Adrenal gland (tissue), 12 donors: ENCODE data around the gene ALKBH6. TPM values are rescaled to one million over a fixed set of nuclear protein-coding genes. Genes with fewer than 3 reads are reported as not detected.

ENCODE experiments used
- DNase-seq, 7 donors: peaks; one replicate each; pipeline ENCODE4 v3.0.0-alpha.2; 2019 to 2020
- H3K27ac ChIP-seq, 5 donors: fragments of 200-600 bp; sonication (generic) in 4 of 5; 1 replicate in 3 of 5; 2 replicates in 2 of 5; pipeline versions ENCODE4 v1.5.1 to v1.8.0; 2016 to 2020; ENCODE audit warnings: mild to moderate bottlenecking in 1 of 5
- H3K27me3 ChIP-seq: fragments of 200-600 bp; 2 replicates; pipeline ENCODE4 v1.8.0; 2021
- H3K36me3 ChIP-seq, 2 donors: fragments of 200-600 bp; replicated peaks in 1 of 2; 1 replicate in 1 of 2; 2 replicates in 1 of 2; pipeline versions ENCODE4 v1.5.1 to v1.8.0; 2018 to 2022
- H3K4me1 ChIP-seq, 2 donors: fragments of 200-600 bp; replicated peaks in 1 of 2; 1 replicate in 1 of 2; 2 replicates in 1 of 2; pipeline versions ENCODE4 v1.5.1 to v1.8.0; 2018 to 2021
- H3K4me3 ChIP-seq, 4 donors: fragments of 200-600 bp; sonication (generic) in 3 of 4; one replicate each; pipeline ENCODE4 v1.5.1; 2016 to 2018
- H3K9me3 ChIP-seq, 3 donors: fragments of 200-600 bp; sonication (generic) in 1 of 3; replicated peaks in 1 of 3; 1 replicate in 2 of 3; 2 replicates in 1 of 3; pipeline versions ENCODE4 v1.5.1 to v1.8.0; 2016 to 2021
- CTCF ChIP-seq, 6 experiments: fragments of 450-650 bp in 4 of 6; fragments of 200-600 bp in 2 of 6; sonication (generic) in 1 of 6; IDR thresholded peaks; 1 replicate in 5 of 6; 2 replicates in 1 of 6; pipeline versions ENCODE4 v1.5.1 to v1.8.0; 2016 to 2021; ENCODE audit warnings: antibody characterized with exemption in 6 of 6, mild to moderate bottlenecking in 2 of 6, moderate library complexity in 1 of 6
- POLR2A ChIP-seq, 2 donors: fragments of 450-650 bp; IDR thresholded peaks; one replicate each; pipeline ENCODE4 v1.6.1; 2017; ENCODE audit warnings: antibody characterized with exemption in 2 of 2, mild to moderate bottlenecking in 2 of 2, moderate library complexity in 1 of 2
- WGBS, 4 donors: extraction: QIAGEN DNeasy Blood & Tissue Kit in 2 of 4; methylation state at CpG; one replicate each; pipeline versions ENCODE4 v1.1.5 to v1.1.7; 2013 to 2017; 5-methylcytosine and 5-hydroxymethylcytosine counted together
- intact Hi-C, 2 donors: fragments of 100-400 bp; cut with DNase I; formaldehyde crosslinking; loops; one replicate each; pipeline versions ENCODE4 v1.14.1 to v1.15.0; 2022 to 2023
- polyA plus RNA-seq, 3 donors: library from polyadenylated mRNA; stranded (reverse); fragments of 200-250 nt in 2 of 3; fragments of 350-450 nt in 1 of 3; fragmentation: Illumina TruSeq in 1 of 3; extraction: RNeasy Lipid Tissue Mini Kit (QIAGEN cat#74804) in 1 of 3; gene quantifications; one replicate each; pipeline ENCODE4 v1.2.3, GENCODE V29; 2013 to 2014
- total RNA-seq, 9 donors: library from RNA; depleted of rRNA in 4 of 9; stranded (reverse); fragments of >200 nt in 4 of 9; fragments of 120-200 nt in 1 of 9; fragmentation: NEBNext Ultra II Directional in 1 of 9; extraction: Animal tissue kit (Norgen Biotek cat#: 25700) in 1 of 9; gene quantifications; one replicate each; pipeline versions ENCODE4 v1.1.0 to v1.2.4, GENCODE V29; 2013 to 2023
- donor health status: healthy with polysubstance abuse.
- donor health status: Bipolar disorder and iron deficiency.
- donor health status: DM: yes; HTN: yes; CAD: no.
- donor health status: DM: no; HTN: no; CAD: no.
- donor health status: DM: no; HTN: no; CAD: no.
- donor health status: DM: yes; HTN: yes; CAD: no.

ALKBH6 gene
- total and polyA plus RNA-seq, 12 donors, result 16.8 to 39.8 (median 23.9) TPM

DNA sequence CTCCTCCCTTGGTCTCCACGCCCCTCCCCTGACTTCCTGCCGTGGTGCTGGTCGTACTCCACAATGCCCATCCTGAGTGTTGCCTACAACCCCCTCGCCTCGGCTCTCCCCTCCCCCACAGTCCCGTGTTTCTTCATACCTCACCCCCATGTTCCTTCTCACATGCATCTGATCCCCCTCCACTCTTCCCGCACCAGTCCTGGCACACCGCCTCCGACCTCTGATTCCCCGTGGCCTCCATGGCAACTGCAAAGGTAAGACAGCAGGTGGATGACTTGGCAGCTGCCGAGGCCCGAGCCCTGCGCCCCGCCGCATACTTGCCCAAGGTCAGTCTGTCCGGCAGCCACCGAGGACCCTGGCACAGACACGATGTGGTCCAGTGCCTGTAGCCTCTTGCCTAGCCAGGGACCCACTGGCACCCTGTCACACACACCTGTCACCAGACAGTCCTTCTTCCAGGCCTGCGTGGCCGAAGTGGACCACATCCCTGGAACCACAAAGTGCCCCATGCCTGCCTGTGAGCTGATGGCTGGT is 35.1 kb downstream of the ALKBH6 start:
- no peaks in the 10 kb centered on the region for H3K9me3 ChIP-seq
- H3K27me3 ChIP-seq, result no peaks in the 10 kb centered on the region
- no peak overlapping the region for H3K27ac ChIP-seq
- H3K4me1 ChIP-seq, result no peaks in the 10 kb centered on the region
- 44 to 62% (median 53%) methylated on average over 18 to 20 of the region's 20 CpGs for WGBS, 4 donors
- no peak for TF ChIP-seq CTCF (IDR thresholded peaks at IDR 0.05)
- TF ChIP-seq POLR2A (IDR thresholded peaks at IDR 0.05), result no peak
- H3K36me3 ChIP-seq, result no peaks in the 10 kb centered on the region
- intact Hi-C loops, result no loop called here
- no peak overlapping the region for H3K4me3 ChIP-seq
- no peak for DNase-seq

GRCh38 chr19:35978271-35978670 is 35.7 kb downstream of the ALKBH6 start:
- H3K27me3 ChIP-seq, result no peaks in the 10 kb centered on the region
- intact Hi-C loops, result no loop called here
- no peaks in the 10 kb centered on the region for H3K36me3 ChIP-seq
- TF ChIP-seq CTCF (IDR thresholded peaks at IDR 0.05), result no peak
- no peak for TF ChIP-seq POLR2A (IDR thresholded peaks at IDR 0.05)
- no peaks in the 10 kb centered on the region for H3K9me3 ChIP-seq
- no peak for DNase-seq
- no peaks in the 10 kb centered on the region for H3K4me1 ChIP-seq
- H3K27ac ChIP-seq, result no peak overlapping the region
- WGBS, 4 donors, result 46 to 61% (median 56%) methylated on average over 5 of the region's 5 CpGs
- H3K4me3 ChIP-seq, result no peak overlapping the region

DNA sequence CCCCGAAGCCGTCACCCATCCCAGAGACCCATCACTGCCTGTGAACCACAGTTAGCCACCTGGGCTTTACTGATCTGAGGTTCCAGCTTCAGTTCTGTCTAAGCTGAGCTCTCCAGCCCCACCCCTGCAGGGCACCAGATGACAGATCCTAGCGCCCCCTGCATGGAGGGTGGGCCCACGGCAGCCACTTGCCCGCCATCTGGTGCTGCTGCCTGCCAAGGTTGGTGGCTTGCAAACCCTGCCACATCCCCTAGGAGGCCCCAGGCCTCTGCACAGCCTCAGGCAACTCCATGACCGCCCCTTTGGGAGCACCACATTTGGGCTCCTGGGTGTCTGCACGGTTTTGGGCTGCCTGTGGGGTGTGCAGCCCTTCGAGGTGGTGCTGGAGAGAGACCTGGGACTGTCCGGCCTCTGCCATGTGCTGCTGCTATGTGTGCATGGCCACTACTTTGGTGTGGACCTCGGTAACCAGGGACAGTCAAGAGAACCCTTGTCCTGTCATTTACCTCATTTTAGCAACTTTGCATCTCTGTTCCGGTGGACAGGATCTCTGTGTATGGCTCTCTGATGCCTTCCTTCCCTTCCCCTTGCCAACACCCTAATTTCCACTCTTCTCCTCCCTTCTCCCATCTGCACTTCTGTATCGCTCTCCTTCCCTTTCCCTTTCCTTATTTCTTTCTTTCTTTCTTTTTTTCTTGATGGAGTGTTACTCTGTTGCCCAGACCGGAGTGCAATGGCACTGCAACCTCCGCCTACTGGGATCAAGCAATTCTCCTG is 36.4 kb downstream of the ALKBH6 start:
- Histone ChIP-seq H3K27ac (no peak overlapping the region), H3K36me3 (no peaks in the 10 kb centered on the region), H3K4me1 (no peaks in the 10 kb centered on the region), H3K9me3 (no peaks in the 10 kb centered on the region), H3K4me3 (no peak overlapping the region), H3K27me3 (no peaks in the 10 kb centered on the region)
- 49 to 69% (median 55%) methylated on average over 9 to 14 of the region's 14 CpGs for WGBS, 4 donors
- intact Hi-C loops, result no loop called here
- TF ChIP-seq CTCF (IDR thresholded peaks at IDR 0.05) (no peak), POLR2A (IDR thresholded peaks at IDR 0.05) (no peak)
- DNase-seq, result no peak

DNA sequence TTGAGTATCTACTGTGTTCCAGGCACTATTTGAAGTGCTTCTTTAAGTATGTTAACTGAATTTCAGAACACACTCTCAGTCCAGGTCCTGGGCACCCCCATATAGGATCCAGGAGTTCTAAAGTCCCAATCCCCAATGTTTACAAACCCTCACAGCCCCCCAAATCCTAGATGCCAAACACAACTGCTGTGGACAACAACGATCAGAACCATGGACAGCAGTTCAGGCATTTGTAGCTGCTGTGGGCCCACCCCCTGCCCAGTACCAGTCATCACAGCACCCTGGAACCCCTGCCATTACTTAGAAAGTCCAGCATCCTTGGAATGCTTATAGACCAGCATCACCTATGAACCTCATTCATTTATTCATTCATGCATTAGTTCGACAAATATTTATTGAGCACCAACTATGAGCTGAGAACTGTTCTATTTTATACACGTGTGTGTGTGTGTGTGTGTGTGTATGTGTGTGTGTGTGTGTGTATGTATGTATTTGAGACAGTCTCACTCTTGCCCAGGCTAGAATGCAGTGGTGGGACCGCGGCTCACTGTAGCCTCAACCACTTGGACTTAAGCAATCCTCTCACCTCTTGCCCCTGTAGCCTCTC is 38.3 kb downstream of the ALKBH6 start:
- intact Hi-C loops, result no loop called here
- H3K9me3 ChIP-seq, result no peaks in the 10 kb centered on the region
- no peak overlapping the region for H3K27ac ChIP-seq
- no peaks in the 10 kb centered on the region for H3K27me3 ChIP-seq
- 30 to 57% (median 38%) methylated on average over 3 to 5 of the region's 5 CpGs for WGBS, 4 donors
- no peak for TF ChIP-seq CTCF (IDR thresholded peaks at IDR 0.05)
- TF ChIP-seq POLR2A (IDR thresholded peaks at IDR 0.05), result no peak
- no peak for DNase-seq
- H3K4me1 ChIP-seq, result no peaks in the 10 kb centered on the region
- no peak overlapping the region for H3K4me3 ChIP-seq
- no peaks in the 10 kb centered on the region for H3K36me3 ChIP-seq
